T-helper 2 cell treated with Interferon-gamma antibody and Interleukin-4, amounts not matched to agents 100 ng/mL and 5 ng/mL, for 36 hours (primary cell): ENCODE data around the gene TECPR2. TPM values are rescaled to one million over a fixed set of nuclear protein-coding genes. Genes with fewer than 3 reads are reported as not detected.

Experiments used
- intact Hi-C: fragments of 100-400 bp; cut with micrococcal nuclease; formaldehyde crosslinking; loops from one replicate; pipeline ENCODE4 v1.15.1; 2023
- total RNA-seq: library from RNA; stranded (reverse); gene quantifications from 2 replicates; pipeline ENCODE4 v1.2.3, GENCODE V29; 2022

The TECPR2 gene
- total RNA-seq, 1 donor from 2014 or later = 11.4 TPM

DNA sequence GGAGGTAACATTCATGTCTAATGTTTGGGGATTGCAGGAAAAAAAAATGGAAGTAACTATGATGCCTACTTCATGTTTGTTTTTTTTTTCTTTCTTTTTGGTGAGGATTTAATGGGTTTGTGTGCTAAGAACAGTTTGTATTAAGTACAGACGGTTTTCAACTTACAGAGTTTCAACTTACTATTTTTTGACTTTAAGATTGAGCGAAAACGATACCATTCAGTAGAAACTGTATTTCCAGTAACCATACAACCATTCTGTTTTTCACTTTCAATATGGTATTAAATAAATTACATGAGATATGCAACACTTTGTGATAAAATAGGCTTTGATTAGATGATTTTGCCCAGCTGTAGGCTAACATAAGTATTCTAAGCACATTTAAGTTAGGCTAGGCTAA, 10.4 kb downstream of the TECPR2 start:
- intact Hi-C loops = no loop called here

DNA sequence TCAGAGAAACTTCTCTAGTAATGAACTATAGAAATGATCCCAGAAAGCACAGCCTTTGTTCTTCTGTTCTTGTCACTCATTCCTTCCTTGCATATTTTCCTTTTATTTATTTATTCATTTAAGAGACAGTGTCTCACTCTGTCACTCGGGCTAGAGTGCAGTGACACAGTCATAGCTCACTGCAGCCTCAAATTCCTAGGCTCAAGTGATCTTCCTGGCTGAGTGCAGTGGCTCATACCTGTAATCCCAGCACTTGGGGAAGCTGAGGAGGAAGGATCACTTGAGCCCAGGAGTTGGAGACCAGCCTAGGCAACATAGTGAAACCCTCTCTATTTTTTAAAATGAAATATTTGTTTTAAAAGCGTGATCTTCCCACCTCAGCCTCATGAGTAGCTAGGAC, 11.5 kb downstream of the TECPR2 start:
- intact Hi-C loops = no loop called here

DNA sequence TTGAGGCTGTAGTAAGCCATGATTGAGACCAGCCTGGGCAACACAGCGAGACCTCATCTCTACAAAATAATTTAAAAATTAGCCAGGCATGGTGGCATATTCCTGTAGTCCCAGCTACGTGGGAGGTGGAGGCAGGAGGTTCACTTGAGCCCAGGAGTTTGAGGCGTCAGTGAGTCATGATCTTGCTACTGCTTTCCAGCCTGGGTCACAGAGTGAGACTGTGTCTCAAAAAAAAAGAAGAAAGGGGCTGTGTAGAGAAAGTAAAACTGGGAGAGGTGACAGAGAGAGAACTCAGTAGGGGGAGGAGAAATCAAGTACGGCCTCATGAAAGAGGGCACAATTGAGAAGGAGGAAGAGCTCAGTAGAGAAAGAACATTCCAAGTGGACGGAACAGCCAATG, 12.4 kb downstream of the TECPR2 start:
- intact Hi-C loops = no loop called here

DNA sequence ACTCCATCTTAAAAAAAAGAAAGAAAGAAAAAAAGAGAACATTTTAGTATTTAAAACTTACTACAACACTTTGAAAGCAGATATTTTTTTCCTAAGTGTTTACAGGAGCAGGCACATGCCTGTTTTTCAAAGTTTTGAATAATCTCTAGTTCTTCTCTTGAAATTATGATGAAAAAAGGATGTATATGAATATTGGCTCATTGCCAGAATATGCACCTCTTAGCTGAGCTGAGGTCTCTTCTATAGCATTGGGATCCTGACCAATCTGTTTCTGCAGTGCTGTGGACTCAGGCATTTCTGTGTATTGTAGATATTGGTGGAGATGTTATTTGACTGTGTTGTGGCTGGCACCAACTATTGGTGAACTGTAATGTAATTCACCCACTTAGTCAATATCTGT, 15.0 kb downstream of the TECPR2 start:
- intact Hi-C loops = no loop called here

DNA sequence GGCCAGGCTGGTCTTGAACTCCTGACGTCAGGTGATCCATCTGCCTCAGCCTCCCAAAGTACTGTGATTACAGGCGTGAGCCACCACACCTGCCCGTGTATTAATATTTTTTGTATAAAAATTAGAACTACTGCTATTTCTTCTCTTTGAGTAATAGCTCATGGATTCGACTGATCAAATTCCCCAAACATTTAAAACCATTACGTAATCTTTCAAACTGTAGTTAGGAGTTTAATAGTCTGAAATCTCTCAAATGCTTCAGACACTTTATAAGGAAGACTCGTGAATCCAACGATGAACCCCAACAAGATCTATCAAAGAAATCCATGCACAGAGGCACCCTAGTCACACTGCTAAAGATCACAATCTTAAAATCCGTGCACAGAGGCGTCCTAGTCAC, 16.1 kb downstream of the TECPR2 start:
- intact Hi-C loops = no loop called here

DNA sequence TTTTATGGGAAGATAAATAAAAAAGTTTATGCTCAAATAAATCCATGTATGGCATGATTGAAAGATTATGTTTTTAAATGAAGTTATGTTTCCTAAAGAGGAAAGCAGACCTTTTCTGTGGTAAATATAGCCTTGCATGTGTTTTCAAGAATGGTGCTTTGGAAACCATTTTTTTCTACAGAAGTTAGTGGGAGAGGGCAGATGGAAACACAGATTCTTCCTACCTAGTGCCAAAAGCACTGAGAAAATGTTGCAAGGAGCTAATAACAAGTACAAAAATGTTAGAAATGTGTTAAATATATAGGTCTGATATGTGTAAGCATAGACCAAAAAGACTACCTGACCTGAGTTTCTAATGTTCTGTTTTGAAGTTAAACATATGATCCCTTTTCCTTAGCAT, 24.3 kb downstream of the TECPR2 start:
- intact Hi-C loops = no loop called here

DNA sequence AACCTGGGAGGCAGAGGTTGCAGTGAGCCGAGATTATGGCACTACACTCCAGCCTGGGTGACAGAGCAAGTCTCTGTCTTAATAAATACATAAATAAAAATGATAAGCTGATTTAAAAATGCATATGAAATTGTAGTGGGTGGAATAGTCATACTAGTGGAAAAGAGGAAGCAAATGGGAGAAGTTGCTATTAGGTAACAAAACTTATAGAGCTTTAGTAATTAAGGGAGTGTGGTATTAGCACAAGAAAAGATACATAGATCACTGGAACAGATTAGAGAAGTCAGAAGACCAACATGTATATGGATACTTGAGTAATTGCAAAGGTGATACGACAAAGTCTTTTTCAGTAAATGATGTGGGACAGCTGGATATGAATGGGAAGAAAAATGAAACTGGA, 26.5 kb downstream of the TECPR2 start:
- intact Hi-C loops = no loop called here

DNA sequence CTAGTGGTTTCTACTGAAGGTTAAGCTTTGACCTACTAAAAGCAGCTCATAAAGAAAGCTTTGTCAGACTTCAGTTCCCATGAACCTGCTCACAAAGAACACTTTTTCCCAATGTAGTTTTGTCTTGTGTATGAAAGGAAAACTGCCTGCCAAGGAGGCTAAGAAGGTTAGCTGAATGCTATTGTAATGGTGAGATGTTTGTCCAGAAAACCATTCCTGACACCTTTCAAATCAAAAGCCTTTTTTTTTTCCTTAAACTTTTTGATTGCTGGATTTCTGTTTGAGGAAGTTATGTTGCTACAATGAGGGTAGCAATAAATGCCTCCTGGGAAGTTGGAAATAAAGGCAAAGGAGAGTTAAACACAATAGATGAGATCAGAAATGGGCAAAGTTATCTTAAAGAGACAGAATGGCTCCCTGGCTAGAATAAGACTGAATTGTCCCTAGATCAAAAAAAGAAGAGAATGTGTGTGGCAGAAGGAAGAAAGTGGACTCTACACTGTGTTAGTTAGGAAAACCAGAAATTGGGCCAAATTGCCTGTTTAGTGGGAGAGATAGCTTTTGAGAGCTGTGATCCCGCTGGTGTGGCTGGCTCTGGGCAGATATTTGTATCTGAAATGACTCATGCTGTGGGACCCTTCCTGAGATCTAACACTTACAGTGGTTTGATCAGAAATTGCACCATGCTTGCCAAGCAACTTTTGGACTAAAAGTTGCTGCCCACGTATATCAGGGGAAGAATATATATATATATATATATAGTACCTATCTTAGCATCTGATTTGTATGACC, 27.5 kb downstream of the TECPR2 start:
- intact Hi-C loops = no loop called here

DNA sequence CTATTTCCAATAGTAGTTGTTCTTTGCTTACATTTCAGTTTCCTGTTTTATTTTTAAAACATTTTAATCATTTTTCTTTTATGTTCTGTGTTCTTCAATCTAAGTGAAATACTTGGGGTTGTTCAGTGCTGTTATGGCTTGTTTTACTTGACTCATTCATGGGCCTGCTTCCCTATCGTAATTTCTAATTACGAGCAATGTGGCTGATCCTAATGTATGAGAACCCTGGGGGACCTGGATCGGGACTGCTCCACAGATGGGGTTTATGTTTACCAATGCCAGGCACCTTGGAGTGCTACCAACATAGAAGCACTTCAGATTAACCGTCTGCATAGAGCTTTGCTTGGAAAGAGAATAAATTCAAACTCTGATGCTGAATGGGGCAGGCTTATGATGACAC, 29.8 kb downstream of the TECPR2 start:
- intact Hi-C loops = no loop called here

DNA sequence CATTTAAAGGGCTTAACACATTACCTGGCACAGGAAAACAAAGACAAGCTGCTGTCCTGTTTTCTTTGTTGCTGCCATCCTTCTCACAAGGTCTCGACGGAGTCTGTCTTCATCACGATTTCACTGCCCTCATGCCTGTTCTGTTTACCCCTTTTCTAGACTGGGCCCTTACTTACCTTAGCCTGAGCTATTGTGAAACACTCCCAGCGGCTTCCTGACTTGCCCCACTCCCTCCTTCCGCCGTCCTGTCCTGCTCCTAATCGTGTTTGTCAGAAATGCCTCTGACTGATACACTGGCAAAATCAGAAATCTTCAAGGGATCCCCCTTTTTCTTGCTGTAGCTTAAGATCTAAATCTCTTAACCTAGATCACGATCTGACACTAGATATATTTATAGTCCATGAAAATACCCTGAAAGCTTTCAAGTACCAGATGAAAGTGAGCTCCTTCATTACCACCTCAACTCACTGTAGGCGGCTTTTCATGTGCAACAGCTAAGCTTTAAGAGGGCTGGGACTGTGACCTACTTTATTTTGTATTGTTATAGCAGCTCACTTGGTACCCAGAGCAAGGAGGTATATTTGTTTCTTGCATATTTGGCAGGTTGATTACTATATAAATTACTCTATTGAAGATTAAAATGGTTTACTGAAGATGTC, 32.1 kb downstream of the TECPR2 start:
- intact Hi-C loops = no loop called here

DNA sequence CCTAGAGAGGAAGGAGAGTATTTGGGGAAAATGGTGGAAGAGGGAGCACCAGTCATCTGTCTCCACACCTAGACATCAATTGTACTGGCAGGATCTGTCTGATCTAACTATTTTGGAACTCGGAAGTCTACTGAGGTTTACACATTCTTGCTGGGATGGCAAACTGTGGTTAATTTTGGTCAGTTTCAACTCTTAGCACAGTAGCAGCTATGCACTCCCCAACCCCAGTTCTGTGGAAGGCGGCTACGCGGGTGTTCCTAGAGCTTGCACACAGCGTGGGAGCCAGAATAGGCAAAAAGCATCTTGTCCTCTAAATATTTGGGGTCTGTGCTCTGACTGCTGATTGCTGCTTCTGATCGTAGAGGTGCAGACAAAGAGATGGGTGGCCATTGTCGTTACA, 33.8 kb downstream of the TECPR2 start:
- intact Hi-C loops = no loop called here

DNA sequence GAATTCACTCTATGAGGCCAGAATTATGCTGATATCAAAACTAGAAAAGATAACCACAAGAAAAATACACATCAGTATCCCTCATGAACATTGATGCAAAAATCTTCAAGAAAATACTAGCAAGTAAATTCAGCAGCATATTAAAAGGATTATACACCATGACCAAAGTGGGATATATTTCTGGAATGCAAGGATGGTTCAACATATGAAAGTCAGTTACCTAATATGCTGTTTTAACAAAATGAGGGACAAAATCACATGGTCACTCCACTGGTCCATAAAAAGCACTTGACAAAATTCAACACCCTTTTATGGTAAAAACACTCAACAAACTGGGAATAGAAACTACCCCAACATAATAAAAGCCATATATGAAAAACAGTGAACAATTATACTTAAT, 40.3 kb downstream of the TECPR2 start:
- intact Hi-C loops = no loop called here

DNA sequence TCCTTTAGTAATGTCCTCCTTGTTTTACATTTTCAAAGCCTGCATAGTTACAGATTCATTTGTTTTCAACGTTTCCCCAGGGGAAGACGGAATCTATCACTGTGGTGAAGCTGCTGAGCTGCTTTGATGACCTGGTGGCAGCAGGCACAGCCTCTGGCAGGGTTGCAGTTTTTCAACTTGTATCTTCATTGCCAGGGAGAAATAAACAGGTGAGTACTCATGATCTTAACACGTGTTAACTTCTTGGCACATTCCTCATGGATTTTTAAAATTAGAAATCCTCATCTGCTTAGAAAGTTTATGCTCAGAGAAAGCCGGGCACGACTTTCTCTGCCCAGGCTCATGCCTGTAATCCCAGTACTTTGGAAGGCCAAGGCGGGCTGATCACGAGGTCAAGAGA, 44.5 kb downstream of the TECPR2 start:
- intact Hi-C loops = no loop called here

DNA sequence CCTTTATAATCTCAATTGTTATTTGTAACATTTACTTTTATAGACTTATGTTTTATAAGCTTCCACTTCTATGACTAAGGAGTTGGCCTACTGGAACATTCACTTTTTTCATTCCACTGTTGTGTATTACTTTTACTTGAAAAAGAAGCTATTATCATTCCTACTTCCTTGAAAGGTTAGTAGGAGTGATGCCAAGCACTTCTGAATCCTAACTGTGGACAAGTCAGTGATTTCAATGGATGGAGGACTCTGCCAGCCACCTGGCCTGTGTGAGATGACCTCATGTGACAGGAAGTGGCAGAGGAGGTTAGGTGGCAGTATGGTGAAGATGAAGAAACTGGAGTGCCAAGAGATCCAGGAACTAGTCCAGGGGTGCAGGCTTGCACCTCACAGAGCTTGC, 46.0 kb downstream of the TECPR2 start:
- intact Hi-C loops = no loop called here

DNA sequence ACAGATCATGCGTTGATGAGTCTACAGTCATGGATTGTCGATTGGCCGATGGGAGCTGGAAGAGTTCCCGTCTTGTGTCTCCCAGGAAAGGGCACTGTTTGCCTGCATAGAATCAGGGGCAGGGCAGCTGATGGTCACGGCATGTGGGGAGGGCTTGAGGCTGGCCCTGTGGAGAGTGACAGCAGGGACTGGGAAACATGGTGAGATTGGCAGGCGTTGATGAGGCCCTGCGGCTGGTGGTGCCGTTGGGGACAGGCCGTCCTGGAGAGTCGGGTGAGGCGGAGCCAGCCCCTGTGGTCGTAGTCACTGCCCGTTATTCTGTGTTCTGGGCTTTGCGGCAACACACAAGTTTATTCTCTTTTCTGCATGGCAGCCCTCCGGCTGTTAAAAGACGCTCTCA, 52.9 kb downstream of the TECPR2 start:
- intact Hi-C loops = no loop called here

DNA sequence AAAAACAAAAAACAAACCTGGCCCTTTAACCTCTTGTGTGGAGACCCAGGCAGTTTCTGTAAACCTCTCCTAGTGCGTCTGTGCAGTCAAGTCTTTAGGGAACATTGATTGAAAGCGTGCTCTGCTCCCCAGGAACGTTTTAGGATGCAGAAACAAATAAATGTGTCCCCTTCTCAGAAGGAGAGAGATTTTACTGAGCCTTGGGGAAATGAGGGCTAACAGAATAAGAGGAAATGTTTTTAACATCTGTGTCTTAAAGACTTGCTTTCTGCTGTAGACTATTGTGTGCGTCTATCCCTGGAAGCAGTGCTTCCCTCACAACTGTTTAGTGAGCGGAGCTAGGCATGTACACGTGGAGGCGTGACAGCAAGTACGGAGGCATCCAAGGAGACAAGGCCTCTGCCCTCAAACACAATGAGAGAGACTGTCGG, 54.3 kb downstream of the TECPR2 start:
- intact Hi-C loops = no loop called here

DNA sequence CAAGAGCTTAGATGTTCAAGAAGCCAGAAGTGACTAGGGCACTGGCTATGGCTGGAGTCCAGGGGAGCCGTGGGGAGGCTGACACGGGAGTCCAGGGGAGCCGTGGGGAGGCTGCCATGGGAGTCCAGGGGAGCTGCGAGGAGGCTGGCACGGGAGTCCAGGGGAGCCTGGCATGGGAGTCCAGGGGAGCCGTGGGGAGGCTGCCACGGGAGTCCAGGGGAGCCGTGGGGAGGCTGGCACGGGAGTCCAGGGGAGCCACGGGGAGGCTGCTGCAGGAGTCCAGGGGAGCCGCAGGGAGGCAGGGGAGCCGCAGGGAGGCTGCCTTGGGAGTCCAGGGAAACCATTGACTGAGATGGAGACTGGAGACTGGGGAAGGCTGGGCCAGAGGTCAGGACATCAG, 54.9 kb downstream of the TECPR2 start:
- intact Hi-C loops = no loop called here

DNA sequence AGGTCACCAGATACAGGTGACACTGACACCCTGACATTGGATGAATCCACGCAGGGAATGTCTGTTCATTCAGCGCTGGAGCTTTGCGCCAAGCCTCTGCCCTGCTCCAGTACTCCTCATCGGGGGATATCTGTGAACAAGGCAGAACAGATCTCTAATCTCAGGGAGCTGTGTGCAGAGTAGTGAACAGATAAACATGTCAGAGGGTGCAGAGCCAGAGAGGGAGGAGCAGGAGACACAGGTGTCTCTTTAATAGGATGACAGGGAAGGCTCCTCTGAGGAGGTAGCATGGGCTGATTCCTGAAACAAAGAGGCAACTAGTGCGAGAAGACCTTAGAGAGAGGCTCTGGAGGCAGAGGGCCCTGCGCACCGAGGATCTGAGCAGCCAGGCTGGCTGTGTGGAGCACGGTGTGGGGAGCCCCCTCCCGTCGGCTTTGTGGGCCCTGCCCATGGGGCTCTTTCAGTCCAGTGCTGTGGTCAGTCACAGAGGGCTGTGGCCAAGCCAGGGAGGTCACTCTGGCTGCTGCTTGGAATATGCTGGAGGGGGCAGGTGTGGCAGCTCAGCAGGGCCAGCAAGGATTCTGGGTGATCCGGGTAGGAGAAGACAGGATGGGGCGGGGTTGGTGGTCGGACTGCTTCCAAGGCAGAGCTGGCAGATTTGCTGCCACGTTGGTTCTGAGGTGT, 55.6 kb downstream of the TECPR2 start:
- intact Hi-C loops = no loop called here

DNA sequence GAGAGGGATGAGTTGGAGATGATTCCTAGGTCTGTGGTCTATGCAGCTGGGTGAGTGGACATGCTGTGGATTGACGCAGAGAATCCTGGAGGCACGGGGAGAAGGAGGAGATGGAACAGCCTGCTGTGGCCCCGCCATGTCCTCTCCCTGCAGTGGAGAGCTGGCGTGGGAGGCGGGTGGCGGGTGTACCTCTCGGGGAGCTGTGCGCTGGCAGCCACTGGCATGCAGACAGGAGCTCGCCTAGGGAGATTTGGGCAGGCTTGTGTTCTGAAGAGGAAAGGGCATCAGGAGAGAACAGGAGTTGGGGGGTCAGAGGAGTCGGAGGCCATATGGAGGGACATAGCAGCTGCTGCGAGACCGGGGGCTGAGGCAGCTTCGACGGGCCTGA, 56.1 kb downstream of the TECPR2 start:
- intact Hi-C loops = no loop called here

DNA sequence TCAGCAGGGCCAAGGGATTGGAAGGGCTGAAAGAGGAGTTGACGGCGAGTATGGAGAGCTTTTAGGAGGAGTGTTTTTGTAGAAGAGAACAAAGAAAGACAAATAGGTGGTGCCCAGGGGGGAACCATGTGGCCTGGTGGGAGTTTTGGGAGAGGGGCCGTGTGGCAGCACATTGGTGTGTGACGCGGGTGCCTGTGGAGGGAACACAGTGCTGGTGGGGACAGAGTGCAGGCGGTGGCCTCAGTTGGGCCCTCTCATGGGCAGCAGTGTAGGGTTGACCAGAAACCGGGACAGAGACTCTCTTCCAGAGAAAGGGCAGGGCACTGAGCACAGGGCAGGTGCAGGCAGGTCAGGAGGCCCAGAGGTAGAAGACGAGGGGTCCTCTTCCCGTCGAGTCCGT, 56.5 kb downstream of the TECPR2 start:
- intact Hi-C loops = no loop called here

DNA sequence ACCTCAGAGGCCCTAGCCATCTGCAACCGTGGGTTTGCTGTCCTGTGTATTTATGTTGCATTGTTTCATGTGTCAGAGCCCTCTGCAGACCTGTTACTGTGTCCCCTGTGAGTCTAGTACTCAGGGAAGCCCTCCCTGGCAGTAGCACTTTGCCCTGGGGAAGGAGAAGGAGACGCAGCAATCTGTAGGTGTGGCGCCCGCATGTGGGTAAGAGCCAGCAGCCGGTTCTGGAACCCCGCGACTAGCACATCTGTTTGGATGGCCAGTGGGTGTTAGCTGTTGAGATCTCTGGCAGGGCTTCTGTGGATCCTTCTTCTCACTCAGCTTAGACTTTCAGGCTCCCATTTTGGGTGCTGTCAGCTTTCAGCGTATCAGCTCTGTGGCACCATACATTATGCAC, 57.0 kb downstream of the TECPR2 start:
- intact Hi-C loops = no loop called here

DNA sequence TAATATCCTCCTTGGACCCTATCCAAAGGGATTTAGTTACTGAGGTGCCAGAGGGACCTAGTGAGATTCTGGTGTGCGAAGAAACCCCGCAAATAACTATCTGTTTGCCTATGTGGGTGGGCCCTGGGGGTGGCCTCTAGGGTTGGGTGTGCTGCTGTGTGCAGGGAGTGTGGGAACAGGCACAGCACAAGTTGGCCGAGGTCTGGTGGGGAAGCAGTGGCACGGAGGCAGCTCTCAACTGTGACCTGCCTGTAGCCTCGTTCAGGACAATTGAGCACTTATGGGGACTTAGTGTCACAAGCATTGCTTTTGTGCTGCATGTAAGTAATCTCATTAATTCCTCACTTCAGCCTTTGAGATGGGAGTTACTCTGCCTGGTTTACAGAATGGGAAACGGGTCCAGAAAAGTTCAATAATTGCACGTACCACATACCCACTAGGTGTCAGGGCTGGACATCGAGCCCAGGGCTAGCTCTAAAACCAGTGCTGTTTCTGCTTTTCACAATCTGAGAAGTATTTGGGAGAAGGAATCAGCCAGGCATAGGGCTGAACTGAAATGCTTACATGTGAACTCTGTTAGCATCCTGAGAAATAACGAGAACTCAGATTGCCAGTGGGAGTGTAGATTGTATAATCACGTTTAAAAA, 58.8 kb downstream of the TECPR2 start:
- intact Hi-C loops = no loop called here
